ENCODE measurements around the gene EIF4EBP3.

The EIF4EBP3 gene

GRCh38 chr5:140547508-140548299, at the start of gene EIF4EBP3:
Gene EIF4EBP3 (plus strand): TSS chr5:140547662. CDS start chr5:140547738, 76 bp downstream.
- TF ChIP-seq CTCF (IDR thresholded peaks at IDR 0.05; ENCODE audit: extremely low read depth, missing control alignments): no peak
- peak; percentile 85 for DNase-seq (ENCODE audit: low spot score)

- DNase-seq (ENCODE audit: low spot score): no peak
- no peak for TF ChIP-seq CTCF (IDR thresholded peaks at IDR 0.05; ENCODE audit: extremely low read depth, missing control alignments)
Measured at GRCh38 chr5:140497897-140498296, 49.6 kb upstream of the EIF4EBP3 start.

GRCh38 chr5:140498591-140498990, 48.9 kb upstream of the EIF4EBP3 start:
- no peak for TF ChIP-seq CTCF (IDR thresholded peaks at IDR 0.05; ENCODE audit: extremely low read depth, missing control alignments)
- DNase-seq (ENCODE audit: low spot score): no peak

- no peak for TF ChIP-seq CTCF (IDR thresholded peaks at IDR 0.05; ENCODE audit: extremely low read depth, missing control alignments)
- no peak for DNase-seq (ENCODE audit: low spot score)
Measured at GRCh38 chr5:140502834-140503233, 44.6 kb upstream of the EIF4EBP3 start.

- no peak for TF ChIP-seq CTCF (IDR thresholded peaks at IDR 0.05; ENCODE audit: extremely low read depth, missing control alignments)
- no peak for DNase-seq (ENCODE audit: low spot score)
Measured at GRCh38 chr5:140509898-140510297, 37.6 kb upstream of the EIF4EBP3 start.

- TF ChIP-seq CTCF (IDR thresholded peaks at IDR 0.05; ENCODE audit: extremely low read depth, missing control alignments): no peak
- no peak for DNase-seq (ENCODE audit: low spot score)
Measured at GRCh38 chr5:140513124-140513523, 34.3 kb upstream of the EIF4EBP3 start.

- no peak for DNase-seq (ENCODE audit: low spot score)
- no peak for TF ChIP-seq CTCF (IDR thresholded peaks at IDR 0.05; ENCODE audit: extremely low read depth, missing control alignments)
Measured at GRCh38 chr5:140524003-140524402, 23.5 kb upstream of the EIF4EBP3 start.
